ENCODE data around the gene KCNQ1. TPM values are rescaled to one million over a fixed set of nuclear protein-coding genes. Genes with fewer than 3 reads are reported as not detected.

Gene KCNQ1
- total RNA-seq, 1 donor from 2014 or later: 43.0 TPM

- intact Hi-C loops (cut with DNase I): no loop called here
- DNase-seq (ENCODE audit: low spot score): peak; percentile 54
Measured at GRCh38 chr11:2672553-2673249, 227.9 kb downstream of the KCNQ1 start.

GRCh38 chr11:2673250-2673610 lies 228.4 kb downstream of the KCNQ1 start:
- DNase-seq (ENCODE audit: low spot score): peak; percentile 53
- intact Hi-C loops (cut with DNase I): no loop called here

GRCh38 chr11:2673871-2674471 lies 229.2 kb downstream of the KCNQ1 start:
- intact Hi-C loops (cut with DNase I): no loop called here
- DNase-seq (ENCODE audit: low spot score): peak; percentile 56

- DNase-seq (ENCODE audit: low spot score): peak; percentile 38
- intact Hi-C loops (cut with DNase I): no loop called here
Measured at GRCh38 chr11:2674658-2675131, 229.9 kb downstream of the KCNQ1 start.

- intact Hi-C loops (cut with DNase I): no loop called here
- DNase-seq (ENCODE audit: low spot score): peak; percentile 63
Measured at GRCh38 chr11:2675540-2675939, 230.7 kb downstream of the KCNQ1 start.

- intact Hi-C loops (cut with DNase I): no loop called here
- DNase-seq (ENCODE audit: low spot score): no peak
Measured at GRCh38 chr11:2677127-2677526, 232.3 kb downstream of the KCNQ1 start.

- intact Hi-C loops (cut with DNase I): no loop called here
- DNase-seq (ENCODE audit: low spot score): no peak
Measured at GRCh38 chr11:2678396-2678795, 233.6 kb downstream of the KCNQ1 start.

GRCh38 chr11:2679011-2679676 lies 234.3 kb downstream of the KCNQ1 start:
- peak; percentile 35 for DNase-seq (ENCODE audit: low spot score)
- intact Hi-C loops (cut with DNase I): no loop called here

GRCh38 chr11:2681408-2682145 lies 236.8 kb downstream of the KCNQ1 start:
- DNase-seq (ENCODE audit: low spot score): no peak
- intact Hi-C loops (cut with DNase I): no loop called here

- intact Hi-C loops (cut with DNase I): loop anchor here (2.0 kb wide), 1 partner anchor 47 kb away; no protein-coding TSS in a partner anchor
Measured at GRCh38 chr11:2683806-2684205, 239.0 kb downstream of the KCNQ1 start.

GRCh38 chr11:2684581-2684980 lies 239.8 kb downstream of the KCNQ1 start:
- intact Hi-C loops (cut with DNase I): loop anchor here (2.0 kb wide), 1 partner anchor 46 kb away; no protein-coding TSS in a partner anchor
- DNase-seq (ENCODE audit: low spot score): peak; percentile 39

More at GRCh38 chr11:2683806-2684205, 239.0 kb downstream of the KCNQ1 start:
- peak; percentile 38 for DNase-seq (ENCODE audit: low spot score)

GRCh38 chr11:2685051-2685450 lies 240.2 kb downstream of the KCNQ1 start:
- intact Hi-C loops (cut with DNase I): loop anchor here (2.0 kb wide), 1 partner anchor 46 kb away; no protein-coding TSS in a partner anchor
- peak; percentile 44 for DNase-seq (ENCODE audit: low spot score)

- intact Hi-C loops (cut with DNase I): loop anchor here (2.0 kb wide), 1 partner anchor 45 kb away; no protein-coding TSS in a partner anchor
- DNase-seq (ENCODE audit: low spot score): peak; percentile 47
Measured at GRCh38 chr11:2685566-2686359, 241.0 kb downstream of the KCNQ1 start.

- DNase-seq (ENCODE audit: low spot score): peak; percentile 44
- intact Hi-C loops (cut with DNase I): no loop called here
Measured at GRCh38 chr11:2686360-2687222, 241.8 kb downstream of the KCNQ1 start.

- peak; percentile 69 for DNase-seq (ENCODE audit: low spot score)
- intact Hi-C loops (cut with DNase I): no loop called here
Measured at GRCh38 chr11:2687223-2687530, 242.4 kb downstream of the KCNQ1 start.

- intact Hi-C loops (cut with DNase I): no loop called here
Measured at GRCh38 chr11:2687782-2688191, 243.0 kb downstream of the KCNQ1 start.

GRCh38 chr11:2688381-2689231 lies 243.8 kb downstream of the KCNQ1 start:
- intact Hi-C loops (cut with DNase I): no loop called here
- DNase-seq (ENCODE audit: low spot score): peak; percentile 67

More at GRCh38 chr11:2687782-2688191, 243.0 kb downstream of the KCNQ1 start:
- peak; percentile 59 for DNase-seq (ENCODE audit: low spot score)

All from cardiac septum (tissue), 1 donor.